COR-L47 (cell line): Measurements from ENCODE around the gene ZNF76.

Experiments used
- DNase-seq: peaks from one replicate; lab custom pipeline; 2025; lab: John Stamatoyannopoulos, UW

ZNF76 gene

GRCh38 chr6:35259194-35259947, at the start of gene ZNF76:
ZNF76 (plus strand) TSS chr6:35259735; CDS start chr6:35281152, 21,417 bp downstream.
- peak; percentile 95 for DNase-seq

- no peak for DNase-seq
Observed at GRCh38 chr6:35213298-35213791, 46.2 kb upstream of the ZNF76 start.

GRCh38 chr6:35213824-35214756, 45.4 kb upstream of the ZNF76 start, which contains the start of gene SCUBE3:
SCUBE3 (plus strand) TSS chr6:35213956; CDS start chr6:35214419, 463 bp downstream.
- no peak for DNase-seq

GRCh38 chr6:35214869-35215664, 44.5 kb upstream of the ZNF76 start:
- DNase-seq = no peak

- no peak for DNase-seq
Observed at GRCh38 chr6:35215665-35216411, 43.7 kb upstream of the ZNF76 start.

DNA sequence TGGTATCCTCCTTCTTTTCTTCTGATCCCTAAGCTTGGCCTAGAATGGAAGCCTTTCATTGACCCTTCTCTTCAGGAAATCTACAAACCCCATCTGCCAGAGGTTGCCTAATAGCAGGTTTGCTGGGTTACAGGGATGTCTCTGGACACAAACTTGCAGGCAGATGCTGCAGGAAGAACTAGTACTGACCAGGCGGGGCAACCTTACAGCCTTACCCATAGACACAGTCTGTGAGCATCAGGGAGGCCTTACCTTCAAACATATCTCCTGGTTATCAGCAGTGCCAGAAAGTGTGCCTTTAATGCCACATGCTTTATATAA, 43.2 kb upstream of the ZNF76 start:
- DNase-seq = no peak

- DNase-seq = no peak
Observed at GRCh38 chr6:35216851-35217811, 42.4 kb upstream of the ZNF76 start.

DNA sequence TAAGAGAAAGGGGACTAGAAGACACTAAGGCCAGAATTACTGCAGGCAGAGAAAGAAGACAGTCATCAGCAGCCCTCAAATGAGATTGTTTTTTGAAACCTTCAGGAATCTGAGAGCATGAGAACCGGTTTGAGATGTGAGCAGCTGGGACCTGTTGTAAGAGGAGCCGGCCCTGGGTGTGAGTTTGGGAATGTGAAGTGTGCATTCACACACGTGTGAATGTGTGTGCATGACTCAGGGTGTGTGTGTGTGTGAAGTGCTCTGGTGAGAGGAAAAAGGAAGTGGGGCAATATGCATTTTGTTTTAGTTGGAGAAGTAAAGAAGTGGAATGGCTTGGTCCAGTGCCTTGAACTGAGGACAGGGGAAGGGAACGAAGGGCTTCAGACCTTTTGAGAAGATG, 41.5 kb upstream of the ZNF76 start:
- DNase-seq = no peak

DNA sequence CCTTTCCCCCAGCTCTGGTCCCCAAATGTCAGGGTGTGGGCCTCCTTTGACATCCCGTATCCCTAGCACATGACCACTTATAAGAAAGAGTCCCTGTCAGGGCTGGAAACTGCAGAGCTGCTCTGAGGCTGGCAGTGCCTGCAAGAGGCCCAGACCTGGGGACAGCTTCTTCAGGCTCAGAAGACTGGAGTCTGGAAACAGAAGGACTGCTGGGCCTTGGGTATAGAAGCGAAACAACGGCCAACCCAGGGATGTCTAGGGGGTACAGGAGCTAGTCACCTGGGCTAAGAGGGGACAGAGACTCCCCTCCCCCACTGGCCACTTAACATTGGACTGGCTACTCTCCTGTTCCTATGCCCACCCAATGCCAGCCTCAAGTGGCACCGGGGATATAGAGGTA, 41.1 kb upstream of the ZNF76 start:
- DNase-seq = no peak

GRCh38 chr6:35219683-35220326, 39.7 kb upstream of the ZNF76 start:
- DNase-seq = peak; percentile 74

- no peak for DNase-seq
Observed at GRCh38 chr6:35220711-35221110, 38.8 kb upstream of the ZNF76 start.

DNA sequence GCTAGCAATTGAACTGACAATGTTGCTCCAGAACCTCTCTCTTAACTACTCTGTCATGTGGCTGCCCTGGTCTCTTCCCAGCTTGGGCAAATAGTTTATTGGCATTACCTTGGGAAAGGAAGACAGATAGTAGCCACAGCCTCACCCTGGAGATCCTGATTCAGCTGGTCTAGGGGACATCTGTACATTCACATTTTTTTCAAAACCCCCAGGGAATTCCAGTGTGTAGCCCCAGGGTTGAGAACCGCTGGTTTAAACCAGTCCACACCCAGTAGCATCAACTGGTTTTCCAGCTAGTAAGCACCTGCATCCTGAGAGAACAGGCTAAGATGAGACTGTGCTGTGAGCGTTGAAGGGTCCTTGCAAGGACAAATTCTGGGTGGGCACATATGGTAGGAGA, 36.1 kb upstream of the ZNF76 start:
- DNase-seq = no peak

DNA sequence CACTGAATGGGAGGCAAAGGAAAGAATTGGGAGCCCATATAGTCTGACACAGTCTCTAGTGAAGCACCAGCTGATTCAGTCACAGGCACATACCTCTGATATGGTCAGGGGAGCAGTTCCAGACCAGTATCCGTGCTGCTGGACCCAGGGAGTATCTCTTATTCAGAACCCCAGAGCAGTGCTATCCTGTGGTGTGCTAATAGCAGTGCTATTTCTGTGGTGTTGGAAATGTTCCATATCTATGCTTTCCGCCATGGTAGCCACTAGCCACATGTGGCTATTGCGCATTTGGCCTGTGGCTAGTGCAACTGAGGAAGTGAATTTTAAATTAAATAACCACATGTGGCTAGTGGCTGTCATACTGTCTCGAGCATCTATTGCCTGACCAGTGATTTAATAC, 34.8 kb upstream of the ZNF76 start:
- DNase-seq = no peak

- DNase-seq = peak; percentile 39
Observed at GRCh38 chr6:35228481-35228880, 31.1 kb upstream of the ZNF76 start.

GRCh38 chr6:35229304-35229703, 30.2 kb upstream of the ZNF76 start:
- DNase-seq = no peak

DNA sequence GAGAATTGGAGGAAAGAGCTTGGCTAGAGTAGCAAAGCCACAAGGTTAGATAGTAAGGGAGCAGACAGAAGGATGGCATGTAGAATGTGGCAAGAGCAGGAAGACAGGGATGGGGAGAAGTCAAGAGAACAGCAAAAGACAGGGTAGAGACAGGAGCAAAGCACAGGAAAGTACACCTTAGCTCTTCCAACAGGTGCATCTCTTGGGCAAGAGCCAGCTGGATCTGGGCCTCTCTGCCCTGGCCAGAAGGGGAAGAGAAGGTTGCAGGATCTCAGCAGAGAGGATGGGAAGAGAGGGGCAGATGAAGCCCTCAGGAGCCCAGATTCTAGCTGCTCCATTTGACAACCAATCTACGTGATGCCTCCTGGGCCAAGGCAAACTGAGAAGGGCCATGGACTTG, 29.0 kb upstream of the ZNF76 start:
- DNase-seq = no peak

DNA sequence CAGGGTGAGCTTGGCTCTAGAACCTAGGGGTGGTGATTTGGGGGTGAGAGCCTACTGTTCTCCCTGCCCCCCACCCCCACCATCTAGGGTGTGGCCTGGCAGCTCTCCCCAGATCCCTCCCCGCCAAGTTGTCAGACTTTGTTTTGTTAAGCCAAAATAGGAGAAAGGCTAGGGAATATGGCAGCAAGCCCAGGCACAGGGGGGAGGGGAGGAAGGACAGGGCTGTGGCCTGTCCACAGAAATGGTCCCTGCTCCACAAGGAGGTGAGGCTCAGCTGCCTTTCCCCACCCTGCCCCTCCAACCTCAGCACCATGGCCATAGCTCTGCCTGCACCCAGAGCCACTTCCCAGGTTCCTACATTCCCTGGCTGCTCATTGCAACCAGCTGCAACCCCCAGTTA, 28.6 kb upstream of the ZNF76 start:
- DNase-seq = no peak

DNA sequence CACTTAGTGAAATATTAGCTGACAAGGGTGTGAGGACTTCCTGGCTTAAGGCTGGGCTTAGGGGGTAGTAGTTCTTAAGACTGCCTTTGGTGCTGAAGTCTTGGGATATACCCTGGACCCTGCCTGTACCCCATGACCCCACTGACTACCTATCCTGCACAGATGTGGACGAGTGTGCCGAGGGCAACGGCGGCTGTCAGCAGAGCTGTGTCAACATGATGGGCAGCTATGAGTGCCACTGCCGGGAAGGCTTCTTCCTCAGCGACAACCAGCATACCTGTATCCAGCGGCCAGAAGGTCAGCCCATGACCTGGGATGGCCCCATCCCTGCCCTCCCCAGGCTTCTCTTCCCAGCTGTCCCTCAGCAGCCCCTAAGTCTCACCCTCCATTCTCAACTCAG, 28.0 kb upstream of the ZNF76 start:
- no peak for DNase-seq

DNA sequence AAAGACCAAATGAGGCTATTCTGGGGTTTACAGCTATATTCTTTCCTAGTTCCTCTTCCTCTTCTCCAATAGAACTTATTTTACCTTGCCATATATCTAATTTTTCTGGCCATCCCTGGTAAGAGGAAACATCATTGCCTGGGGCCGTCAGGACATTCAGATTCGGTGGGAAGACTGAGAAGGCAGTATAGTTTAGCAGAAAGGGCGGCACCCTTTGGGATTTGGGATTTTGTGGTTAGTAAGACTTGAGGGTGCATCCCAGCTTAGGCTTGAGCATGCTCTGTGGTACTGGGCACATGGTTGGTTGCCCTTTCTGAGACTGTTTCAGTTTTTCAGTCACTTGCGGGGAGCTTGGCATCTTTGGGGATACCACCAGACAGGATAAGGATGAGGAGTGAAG, 24.6 kb upstream of the ZNF76 start:
- DNase-seq = no peak

DNA sequence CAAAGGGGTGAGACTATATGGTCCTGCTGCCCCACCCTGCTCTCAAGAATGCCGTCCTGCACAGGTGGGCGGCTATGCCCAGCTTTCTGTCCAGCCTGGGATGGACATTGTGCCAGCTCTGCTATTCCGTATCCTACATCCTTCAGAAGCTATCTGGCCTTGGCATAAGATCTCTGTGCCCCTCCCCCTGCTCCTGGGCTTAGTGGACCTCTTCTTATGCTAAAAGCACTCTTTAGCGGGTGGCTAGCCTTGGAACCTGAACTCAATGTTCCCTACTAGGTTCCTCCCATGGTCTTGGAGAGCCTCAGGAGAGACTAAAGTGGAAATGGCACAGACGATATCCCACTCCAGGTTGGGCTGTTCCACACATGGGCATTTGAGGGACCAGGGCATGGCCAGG, 23.3 kb upstream of the ZNF76 start:
- DNase-seq = no peak
